PC-3 (cell line): ENCODE results near the gene CCSER1.

Experiments used
- EZH2phosphoT487 ChIP-seq: fragments of 300-600 bp; sonication (generic); IDR thresholded peaks from 2 replicates; pipeline ENCODE4 v1.6.1; 2018; ENCODE audit warnings: mild to moderate bottlenecking, antibody characterized with exemption, low read length, borderline replicate concordance
- TF ChIP-seq, protein P1 (sequence below): fragments of 300-600 bp; sonication (generic); conservative IDR thresholded peaks from 2 replicates; pipeline ENCODE4 v1.5.1; 2017; ENCODE audit warnings: antibody characterized with exemption, low read depth, mild to moderate bottlenecking, low read length

GRCh38 chr4:91284480-91284879 is 1157.3 kb downstream of the CCSER1 start:
- no peak for TF ChIP-seq EZH2phosphoT487
- TF ChIP-seq, protein P1, sequence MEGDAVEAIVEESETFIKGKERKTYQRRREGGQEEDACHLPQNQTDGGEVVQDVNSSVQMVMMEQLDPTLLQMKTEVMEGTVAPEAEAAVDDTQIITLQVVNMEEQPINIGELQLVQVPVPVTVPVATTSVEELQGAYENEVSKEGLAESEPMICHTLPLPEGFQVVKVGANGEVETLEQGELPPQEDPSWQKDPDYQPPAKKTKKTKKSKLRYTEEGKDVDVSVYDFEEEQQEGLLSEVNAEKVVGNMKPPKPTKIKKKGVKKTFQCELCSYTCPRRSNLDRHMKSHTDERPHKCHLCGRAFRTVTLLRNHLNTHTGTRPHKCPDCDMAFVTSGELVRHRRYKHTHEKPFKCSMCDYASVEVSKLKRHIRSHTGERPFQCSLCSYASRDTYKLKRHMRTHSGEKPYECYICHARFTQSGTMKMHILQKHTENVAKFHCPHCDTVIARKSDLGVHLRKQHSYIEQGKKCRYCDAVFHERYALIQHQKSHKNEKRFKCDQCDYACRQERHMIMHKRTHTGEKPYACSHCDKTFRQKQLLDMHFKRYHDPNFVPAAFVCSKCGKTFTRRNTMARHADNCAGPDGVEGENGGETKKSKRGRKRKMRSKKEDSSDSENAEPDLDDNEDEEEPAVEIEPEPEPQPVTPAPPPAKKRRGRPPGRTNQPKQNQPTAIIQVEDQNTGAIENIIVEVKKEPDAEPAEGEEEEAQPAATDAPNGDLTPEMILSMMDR: no peak
